Fibroblast of lung (primary cell): ENCODE measurements around the gene KATNA1.

Experiments used
- EZH2 ChIP-seq: IDR thresholded peaks from 2 replicates; pipeline ENCODE4 v1.5.1; 2012; ENCODE audit warnings: low read length, control low read depth, mild to moderate bottlenecking; ENCODE audit errors: missing control alignments
- TF ChIP-seq, protein P1 (sequence below), 2 donors: IDR thresholded peaks in 1 of 2; conservative IDR thresholded peaks in 1 of 2; 1 replicate in 1 of 2; 2 replicates in 1 of 2; pipeline ENCODE4 v1.5.1; 2011 to 2012; ENCODE audit warnings: low read length in 2 of 2, control low read depth in 1 of 2, inconsistent platforms in 1 of 2, low read depth in 1 of 2, mild to moderate bottlenecking in 1 of 2

DNA sequence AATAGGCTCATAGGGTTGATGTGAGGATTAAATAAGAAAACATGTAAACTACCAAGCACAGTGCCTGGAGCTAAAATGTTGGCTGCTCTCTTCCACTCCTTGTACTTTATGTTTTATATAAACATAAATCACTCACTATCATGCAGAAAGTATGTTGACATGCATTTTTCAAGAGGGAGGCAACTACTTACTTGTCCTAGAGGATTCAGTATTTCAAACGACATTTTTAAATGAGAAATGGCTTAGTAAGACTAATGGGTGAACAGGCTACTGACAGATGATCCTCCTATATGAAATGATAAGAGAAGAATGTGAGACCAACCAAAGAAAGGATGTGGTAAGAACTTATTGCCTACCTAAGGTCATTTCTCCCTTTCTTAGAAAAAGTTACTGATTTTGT, 48.4 kb upstream of the KATNA1 start:
- TF ChIP-seq, protein P1, sequence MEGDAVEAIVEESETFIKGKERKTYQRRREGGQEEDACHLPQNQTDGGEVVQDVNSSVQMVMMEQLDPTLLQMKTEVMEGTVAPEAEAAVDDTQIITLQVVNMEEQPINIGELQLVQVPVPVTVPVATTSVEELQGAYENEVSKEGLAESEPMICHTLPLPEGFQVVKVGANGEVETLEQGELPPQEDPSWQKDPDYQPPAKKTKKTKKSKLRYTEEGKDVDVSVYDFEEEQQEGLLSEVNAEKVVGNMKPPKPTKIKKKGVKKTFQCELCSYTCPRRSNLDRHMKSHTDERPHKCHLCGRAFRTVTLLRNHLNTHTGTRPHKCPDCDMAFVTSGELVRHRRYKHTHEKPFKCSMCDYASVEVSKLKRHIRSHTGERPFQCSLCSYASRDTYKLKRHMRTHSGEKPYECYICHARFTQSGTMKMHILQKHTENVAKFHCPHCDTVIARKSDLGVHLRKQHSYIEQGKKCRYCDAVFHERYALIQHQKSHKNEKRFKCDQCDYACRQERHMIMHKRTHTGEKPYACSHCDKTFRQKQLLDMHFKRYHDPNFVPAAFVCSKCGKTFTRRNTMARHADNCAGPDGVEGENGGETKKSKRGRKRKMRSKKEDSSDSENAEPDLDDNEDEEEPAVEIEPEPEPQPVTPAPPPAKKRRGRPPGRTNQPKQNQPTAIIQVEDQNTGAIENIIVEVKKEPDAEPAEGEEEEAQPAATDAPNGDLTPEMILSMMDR (conservative IDR thresholded peaks at IDR 0.05 in 1 of 2, IDR thresholded peaks at IDR 0.05 in 1 of 2; ENCODE audit: low read depth in 1 of 2, low read length in 2 of 2) = no peak
- TF ChIP-seq EZH2 = no peak
